Mesenteric fat pad (tissue), 1 donor: Measurements from ENCODE around the gene ZBTB9. TPM values are rescaled to one million over a fixed set of nuclear protein-coding genes. Genes with fewer than 3 reads are reported as not detected.
"Not testable (repeated sequence)": the region's sequence is repeated elsewhere in the genome, so short reads cannot be mapped to it uniquely, and the experiment has no call there.

Source experiments
- DNase-seq: peaks from one replicate; pipeline ENCODE4 v3.0.0-alpha.2; 2020; ENCODE audit warnings: low spot score
- total RNA-seq: library from RNA; stranded (reverse); fragmentation: NEBNext Ultra II Directional; extraction: Animal tissue kit (Norgen Biotek cat#: 25700); gene quantifications from one replicate; pipeline ENCODE4 v1.2.1, GENCODE V29; 2021
- donor health status: DM: yes; HTN: yes; CAD: no.

The ZBTB9 gene
- total RNA-seq, 1 donor from 2014 or later = 4.6 TPM

- no peak for DNase-seq
These were observed 4.8 kb downstream of the ZBTB9 start for GRCh38 chr6:33459226-33459625.

- no peak for DNase-seq
These were observed 11.8 kb downstream of the ZBTB9 start for GRCh38 chr6:33466075-33466735.

GRCh38 chr6:33467091-33467490, 12.7 kb downstream of the ZBTB9 start:
- no peak for DNase-seq

GRCh38 chr6:33469661-33470060, 15.3 kb downstream of the ZBTB9 start:
- no peak for DNase-seq

- no peak for DNase-seq
These were observed 23.5 kb downstream of the ZBTB9 start for GRCh38 chr6:33477864-33478263.

GRCh38 chr6:33481192-33481591, 26.8 kb downstream of the ZBTB9 start:
- DNase-seq = no peak

GRCh38 chr6:33482620-33483019, 28.2 kb downstream of the ZBTB9 start:
- not testable (repeated sequence) for DNase-seq

GRCh38 chr6:33483678-33484077, 29.3 kb downstream of the ZBTB9 start:
- DNase-seq = no peak

GRCh38 chr6:33484673-33485262, 30.4 kb downstream of the ZBTB9 start:
- not testable (repeated sequence) for DNase-seq

GRCh38 chr6:33485680-33486079, 31.3 kb downstream of the ZBTB9 start:
- not testable (repeated sequence) for DNase-seq

- DNase-seq = no peak
These were observed 34.0 kb downstream of the ZBTB9 start for GRCh38 chr6:33488339-33488738.

GRCh38 chr6:33490198-33490597, 35.8 kb downstream of the ZBTB9 start:
- no peak for DNase-seq

- DNase-seq = no peak
These were observed 36.2 kb downstream of the ZBTB9 start for GRCh38 chr6:33490621-33491020.

- DNase-seq = no peak
These were observed 37.7 kb downstream of the ZBTB9 start for GRCh38 chr6:33492093-33492492.

GRCh38 chr6:33497157-33497556, 42.8 kb downstream of the ZBTB9 start:
- DNase-seq = no peak

- no peak for DNase-seq
These were observed 48.1 kb downstream of the ZBTB9 start for GRCh38 chr6:33502486-33502885.

GRCh38 chr6:33504486-33504885, 50.1 kb downstream of the ZBTB9 start:
- no peak for DNase-seq

- DNase-seq = no peak
These were observed 51.4 kb downstream of the ZBTB9 start for GRCh38 chr6:33505548-33506370.
